Measurements from ENCODE around the gene DPYSL4.

DPYSL4 gene

DNA sequence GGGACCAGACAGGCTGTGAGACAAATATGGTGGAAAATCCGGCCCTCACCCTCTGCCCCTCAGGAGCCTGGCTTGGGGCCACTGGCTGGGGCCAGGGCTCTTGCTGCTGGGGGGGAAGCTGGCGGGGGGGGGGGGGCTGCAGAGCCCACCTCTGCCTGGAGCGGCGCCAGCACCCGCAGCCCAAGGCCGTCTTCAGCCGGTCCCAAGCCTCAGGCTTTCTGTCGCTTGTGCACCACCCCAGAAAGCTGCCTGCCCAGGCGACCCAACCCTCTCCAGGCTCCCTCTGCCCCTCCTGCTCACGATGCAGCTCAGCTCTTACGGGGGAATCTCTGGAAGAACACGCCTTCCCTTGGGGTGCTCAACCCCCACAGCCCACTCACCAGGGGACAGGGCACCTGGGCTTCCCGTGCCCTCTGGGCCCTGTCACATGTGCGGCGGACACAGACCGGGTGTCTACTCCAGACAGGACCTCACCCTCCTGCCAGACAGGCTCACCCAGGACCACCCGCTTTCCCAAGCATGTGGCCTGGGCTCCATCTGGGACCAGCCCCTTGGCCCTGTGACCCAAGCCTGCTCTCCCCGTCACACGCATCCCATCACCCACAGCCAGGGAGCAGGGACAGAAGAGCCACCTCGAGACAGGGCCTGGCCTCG lies 43.9 kb downstream of the DPYSL4 start:
- no peak for DNase-seq

DNA sequence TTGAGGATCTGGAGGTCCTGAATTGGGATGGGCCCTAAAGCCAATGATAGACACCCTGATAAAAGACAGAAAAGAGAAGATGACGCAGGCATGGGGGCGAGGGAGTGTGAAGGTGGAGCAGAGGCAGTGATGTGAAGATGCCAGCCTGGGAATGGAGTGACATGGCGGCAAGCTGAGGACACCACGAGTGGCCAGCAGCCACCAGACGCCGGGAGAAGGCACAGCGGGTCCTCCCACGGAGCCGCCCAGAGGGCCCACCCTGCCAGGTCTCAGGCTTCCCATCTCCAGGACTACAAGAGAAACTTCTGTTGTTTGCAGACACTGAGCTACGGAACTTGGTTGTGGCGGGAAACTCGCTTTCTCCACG lies 44.9 kb downstream of the DPYSL4 start:
- no peak for DNase-seq

DNA sequence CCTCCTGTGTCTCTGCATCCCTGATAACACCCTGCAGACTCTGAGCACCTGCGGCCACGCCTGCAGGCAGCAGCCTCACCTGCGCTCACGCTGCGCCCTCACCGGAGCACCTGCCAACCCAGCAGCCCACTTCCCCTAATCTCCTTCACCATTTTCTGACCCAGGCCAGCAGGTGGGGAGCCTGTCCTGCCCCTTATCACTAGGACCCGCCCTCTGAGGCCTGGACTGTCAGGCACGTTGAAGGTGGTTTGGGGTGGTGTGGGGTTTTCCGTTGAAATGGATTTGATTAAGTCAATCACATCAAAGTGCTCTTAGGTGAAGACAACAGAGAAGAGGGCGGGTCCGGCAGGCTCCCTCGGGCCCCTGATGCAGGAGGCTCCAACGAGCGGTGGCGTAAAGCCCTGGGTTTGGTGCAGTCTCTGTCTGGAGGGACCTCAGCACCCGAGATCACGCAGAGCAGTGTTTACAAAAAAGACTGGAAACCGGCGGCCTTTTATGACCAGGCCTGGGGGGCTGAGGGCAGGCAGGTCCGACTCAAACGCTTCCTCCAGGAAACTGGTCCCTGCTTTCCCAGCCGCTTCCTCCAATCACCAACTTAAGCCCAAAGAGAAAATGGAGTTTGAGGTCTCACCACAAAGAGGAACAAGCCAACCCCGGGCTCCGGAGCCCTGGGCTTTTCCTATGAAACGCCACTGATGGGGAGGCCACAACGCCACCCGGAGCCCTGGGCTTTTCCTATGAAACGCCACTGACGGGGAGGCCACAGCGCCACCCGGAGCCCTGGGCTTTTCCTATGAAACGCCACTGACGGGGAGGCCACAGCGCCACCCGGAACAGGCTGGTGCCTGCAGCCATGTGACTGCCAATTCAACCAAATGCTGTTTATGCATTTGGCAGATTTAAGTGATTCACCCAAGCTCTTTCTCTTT lies 45.5 kb downstream of the DPYSL4 start:
- DNase-seq: no peak

DNA sequence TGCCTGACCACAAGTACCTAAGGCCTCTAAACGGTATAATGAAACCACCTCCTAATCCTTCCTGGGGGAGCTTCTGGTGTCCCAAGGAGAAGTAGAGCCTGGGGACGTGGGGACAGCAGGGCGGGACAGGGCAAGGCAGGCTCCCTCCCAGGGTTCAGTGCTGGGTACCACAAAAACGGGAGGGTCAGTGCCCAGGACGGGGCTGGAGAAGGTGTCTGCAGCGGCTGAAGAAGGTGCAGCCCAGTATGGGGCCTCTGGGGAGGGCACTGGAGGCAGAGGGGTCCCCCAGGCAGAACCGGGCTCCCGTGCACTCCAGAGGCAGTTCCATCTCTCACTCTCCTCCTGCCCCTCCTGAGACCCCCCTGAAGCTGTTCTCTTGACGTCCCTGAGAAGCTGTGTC lies 46.2 kb downstream of the DPYSL4 start:
- DNase-seq: no peak

DNA sequence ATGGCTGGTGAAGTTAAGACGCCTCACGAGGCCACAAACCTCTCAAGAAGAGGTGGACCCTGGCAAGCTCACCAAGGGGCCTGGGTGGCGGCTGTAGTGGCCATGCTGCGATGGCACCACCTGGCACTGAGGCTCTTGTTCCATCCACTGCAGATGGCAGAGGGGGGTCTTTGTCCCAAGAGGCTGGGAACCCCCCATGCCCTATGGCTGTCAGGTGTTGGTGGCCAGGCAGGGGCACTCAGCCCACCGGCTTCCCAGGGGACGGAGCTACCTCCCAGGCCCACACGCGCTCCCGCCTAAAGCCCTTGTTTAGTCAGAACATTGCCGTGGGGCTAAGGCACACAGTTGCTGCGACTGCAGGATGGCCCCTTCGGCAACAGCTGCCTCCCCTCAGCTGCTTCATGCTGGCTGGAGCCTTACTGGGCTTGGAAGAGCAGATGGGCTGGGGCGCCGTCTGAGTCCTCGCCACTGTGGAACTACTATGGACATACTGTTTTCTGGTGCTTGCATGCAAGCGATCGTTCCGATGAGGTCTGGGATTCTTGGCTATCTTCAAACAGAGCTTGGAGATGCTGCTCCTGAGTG lies 46.8 kb downstream of the DPYSL4 start:
- no peak for DNase-seq

DNA sequence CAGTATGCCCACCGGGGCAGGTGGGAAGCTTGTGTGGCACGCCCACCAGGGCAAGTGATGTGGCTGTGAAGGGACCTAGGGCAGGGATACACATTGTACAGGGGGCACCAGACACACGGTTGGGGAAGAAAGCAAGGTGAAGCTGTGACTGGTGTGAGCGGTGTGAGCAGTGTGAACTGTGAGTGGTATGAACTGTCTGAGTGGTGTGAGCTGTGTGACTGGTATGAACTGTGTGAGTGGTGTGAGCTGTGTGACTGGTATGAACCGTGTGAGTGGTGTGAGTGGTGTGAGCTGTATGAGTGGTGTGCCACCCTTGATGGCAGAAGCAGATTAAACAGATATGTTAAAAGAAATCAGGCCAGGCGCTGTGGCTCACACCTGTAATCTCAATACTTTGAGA lies 48.1 kb downstream of the DPYSL4 start:
- DNase-seq: no peak

DNA sequence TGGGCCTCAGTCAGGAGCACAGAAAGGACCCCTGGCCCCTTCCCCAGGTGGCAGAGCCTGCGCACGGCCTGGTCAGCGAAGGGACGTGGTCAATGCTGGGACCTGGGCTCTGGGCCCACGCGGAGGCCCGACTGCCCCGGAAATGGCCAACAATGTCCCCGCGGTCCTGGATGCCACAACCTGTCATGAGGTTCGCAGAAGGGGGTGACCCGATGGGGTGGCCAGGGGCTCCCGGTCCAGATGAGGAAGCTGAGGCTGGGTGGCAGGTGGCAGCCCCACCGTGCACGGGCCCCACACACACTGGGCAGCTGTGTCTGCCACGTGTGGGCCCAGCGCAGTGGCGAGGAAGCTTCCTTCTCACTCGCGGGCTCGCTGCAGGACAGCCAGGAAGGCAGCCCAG lies 49.4 kb downstream of the DPYSL4 start:
- DNase-seq: no peak

DNA sequence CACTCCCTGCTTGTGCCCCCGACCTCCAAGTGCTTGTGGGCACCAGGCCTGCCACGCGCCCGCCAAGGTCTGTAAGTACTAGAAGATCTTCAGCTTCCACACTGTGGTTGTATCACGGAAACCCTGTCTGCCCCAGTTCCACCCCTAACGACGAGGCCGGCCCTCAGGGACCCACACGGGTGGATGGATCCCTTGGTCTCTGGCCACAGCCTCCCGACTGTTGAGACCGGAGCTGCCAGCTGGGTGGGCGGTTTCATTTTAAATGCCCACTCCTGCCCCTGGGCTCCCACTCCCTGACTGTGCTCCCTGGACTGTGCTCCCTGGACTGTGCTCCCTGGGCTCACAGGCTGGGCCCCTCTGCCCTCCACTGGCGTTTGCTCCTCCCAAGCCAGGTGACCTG lies 50.1 kb downstream of the DPYSL4 start:
- DNase-seq: no peak

DNA sequence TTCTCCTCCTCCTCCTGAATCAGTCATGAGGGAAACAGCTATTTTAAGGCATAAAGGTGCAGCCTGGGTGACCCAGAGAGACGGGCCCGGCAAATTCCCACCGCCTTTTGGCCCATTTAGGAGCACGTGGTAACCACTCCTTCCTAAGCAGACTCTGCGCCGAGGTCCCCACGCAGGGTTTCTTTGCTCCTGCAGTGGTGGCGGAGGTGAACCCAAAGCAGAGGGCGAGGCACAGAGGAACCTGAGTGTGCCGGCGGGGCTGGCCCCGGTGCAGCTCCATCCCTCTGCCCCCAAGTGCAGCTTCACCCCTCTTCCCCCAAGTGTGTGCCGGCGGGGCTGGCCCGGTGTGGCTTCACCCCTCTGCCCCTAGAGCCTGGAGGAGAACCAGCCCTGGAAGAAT lies 50.6 kb downstream of the DPYSL4 start:
- no peak for DNase-seq

DNA sequence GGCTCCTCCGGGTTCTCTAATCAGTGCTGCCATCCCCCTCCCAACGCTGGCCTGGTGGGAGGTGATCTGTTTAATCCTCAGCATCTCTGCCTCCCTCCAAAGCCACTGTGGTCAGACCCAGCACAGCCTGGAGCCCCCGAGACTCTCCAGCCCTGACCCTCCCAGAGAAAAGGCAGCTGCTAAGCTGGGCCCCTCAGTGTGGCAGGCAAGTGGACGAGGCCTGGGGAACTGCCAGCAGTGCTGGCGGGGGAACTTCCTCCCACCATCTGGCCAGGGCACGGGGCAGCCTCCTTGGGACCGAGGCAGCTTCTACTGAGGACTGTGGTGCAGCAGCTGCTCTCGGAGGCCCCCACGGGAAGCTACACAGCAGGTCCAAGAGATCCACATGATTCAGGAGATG lies 51.1 kb downstream of the DPYSL4 start:
- DNase-seq: no peak

DNA sequence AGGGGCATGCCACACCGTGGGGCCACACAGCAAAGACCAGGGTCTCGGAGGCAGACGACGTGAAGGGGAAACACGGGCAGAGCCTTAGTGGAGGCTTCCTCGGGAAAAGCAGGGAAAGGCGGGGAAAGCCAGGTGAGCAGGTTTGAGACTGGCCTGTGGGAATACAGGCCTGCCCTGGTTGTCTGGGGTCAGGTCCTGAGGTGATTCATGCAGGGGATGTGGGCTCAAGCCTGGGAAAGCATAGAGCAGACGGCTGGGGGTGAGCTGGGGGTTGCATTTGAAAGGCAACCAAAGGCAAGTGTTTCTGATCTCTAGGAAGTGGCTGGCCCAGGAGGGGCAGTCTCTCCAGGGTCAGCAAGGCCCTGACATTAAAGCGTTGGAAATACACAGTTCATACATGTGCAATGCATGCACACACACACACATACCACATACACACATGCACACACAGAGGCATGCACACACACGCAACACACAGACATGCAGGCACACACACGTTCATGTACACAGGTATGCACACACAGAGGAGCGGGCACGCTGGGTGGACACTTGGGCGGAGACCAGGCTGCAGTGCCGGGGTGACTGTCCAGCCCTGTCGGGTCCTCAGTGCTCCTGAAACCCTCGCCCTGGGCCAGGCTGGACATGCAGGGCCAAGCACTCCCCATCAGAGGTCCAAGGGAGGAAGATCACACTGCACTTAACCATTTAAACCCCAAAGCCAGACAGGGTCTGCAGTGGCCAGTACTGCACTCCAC lies 51.8 kb downstream of the DPYSL4 start:
- DNase-seq: no peak

DNA sequence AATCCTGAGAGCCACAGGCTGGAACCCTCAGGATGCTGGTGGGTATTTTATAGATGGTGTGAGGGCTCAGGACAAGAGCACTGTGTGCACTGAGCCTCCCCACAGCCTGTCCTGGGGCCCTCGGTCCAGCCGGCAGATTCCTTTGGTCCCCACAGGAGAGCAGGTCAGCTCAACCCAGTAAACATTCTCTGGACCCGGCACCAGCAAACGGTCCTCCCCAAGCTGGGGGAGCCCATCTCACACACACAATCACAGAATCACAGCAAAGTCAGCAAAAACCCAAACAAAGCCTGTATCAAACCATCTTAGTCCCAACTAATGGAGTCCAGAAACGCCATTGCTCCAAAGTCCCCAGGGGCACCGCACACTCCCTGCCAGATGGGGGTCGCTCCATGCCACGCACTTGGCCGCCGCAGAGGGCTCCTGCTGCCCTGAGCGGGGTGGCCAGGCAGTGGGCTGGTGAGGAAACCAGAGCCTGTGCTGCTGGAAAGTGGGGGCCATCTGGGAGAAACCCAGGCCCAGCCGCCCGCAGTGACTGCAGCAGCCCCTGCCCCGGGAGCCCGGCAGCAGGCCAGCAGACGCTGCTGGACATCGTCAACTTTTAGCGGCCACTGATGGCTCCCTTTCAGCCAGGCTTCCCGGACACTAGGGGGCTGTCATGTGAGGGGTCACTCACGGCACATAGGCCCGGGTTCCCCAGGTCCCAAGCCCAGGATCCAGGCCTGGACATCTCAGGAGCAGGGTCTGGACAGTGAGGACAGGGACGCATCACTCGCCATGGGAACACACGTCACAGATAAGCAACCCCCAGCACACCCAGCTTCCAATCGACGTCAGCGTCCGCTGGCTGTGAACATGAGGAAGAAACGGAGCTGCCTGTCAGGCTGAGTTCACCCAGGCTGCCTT lies 52.6 kb downstream of the DPYSL4 start:
- DNase-seq: no peak

DNA sequence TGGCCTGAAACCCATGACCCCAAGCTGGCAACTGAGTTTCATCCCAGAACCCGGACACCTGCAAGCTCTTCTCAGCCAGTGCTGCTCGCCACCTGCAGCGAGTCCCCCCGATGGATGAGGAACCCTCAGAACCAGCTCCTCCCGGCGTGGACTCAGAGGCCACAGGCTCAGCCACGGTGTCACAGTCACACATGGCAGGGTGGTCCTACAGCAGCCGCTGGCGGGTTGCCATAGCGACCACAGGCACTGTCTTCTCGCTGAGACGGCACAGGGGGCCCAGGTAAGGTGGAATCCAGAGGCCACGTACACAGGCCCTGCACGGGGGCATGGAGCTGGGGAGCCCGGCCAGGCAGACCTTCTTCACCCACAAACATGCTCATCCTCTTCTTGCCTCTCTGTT lies 53.4 kb downstream of the DPYSL4 start:
- DNase-seq: no peak

DNA sequence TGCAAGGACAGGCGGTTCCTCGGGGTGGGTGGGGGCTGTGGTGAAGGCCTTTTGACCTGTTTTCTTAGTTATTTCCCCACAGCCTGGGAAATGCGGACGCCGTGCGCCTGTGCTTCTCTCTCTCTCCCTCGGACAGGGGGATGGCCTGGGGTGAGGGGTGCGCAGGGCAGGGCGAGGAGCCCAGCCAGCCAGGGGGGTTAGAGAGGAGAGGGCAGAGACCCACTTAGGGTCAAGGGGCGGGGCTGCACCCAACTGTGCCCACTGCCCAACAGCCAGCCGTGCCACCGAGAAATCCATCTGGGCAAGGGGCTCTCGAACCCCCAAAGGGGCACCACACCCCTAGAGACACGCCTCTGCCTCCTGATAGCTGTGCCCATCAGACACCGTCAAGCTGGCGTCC lies 53.8 kb downstream of the DPYSL4 start:
- no peak for DNase-seq

DNA sequence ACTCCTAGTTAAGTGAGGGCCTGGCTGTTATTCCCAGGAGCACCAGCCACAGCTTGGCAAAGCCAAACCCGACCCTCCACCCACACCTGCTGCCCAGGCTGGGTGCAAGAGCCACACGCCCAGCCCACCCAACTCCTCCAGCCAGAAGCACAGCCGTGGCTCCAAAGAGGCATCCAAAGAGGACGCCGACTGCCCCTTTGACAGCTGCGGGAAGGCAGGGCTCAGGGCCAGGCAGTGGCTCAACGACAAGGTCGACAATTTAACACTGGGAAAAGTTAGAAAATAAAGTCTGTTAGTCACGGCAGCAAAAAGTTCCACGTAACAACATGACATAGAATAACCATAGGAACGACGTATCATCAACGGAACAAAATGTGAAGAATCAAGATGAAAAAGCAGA lies 54.3 kb downstream of the DPYSL4 start:
- DNase-seq: no peak

DNA sequence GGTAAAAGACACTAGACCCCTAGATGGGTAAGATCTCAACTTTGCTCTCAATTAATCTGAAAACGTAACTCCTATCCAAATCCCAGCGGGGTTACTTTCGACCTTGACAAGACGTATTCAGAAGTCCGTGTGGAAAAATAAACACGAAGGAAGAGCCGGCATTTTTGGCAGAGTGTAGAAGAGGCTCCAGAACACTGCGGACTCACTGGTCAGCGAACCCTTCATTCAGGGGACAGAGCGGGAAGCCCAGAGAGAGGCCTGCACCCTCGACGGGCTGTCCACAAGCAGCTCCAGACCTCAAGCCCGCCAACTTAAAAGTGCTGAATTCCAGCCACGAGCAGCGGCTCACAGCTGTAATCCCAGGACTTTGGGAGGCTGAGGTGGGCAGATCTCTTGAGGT lies 54.7 kb downstream of the DPYSL4 start:
- DNase-seq: no peak

DNA sequence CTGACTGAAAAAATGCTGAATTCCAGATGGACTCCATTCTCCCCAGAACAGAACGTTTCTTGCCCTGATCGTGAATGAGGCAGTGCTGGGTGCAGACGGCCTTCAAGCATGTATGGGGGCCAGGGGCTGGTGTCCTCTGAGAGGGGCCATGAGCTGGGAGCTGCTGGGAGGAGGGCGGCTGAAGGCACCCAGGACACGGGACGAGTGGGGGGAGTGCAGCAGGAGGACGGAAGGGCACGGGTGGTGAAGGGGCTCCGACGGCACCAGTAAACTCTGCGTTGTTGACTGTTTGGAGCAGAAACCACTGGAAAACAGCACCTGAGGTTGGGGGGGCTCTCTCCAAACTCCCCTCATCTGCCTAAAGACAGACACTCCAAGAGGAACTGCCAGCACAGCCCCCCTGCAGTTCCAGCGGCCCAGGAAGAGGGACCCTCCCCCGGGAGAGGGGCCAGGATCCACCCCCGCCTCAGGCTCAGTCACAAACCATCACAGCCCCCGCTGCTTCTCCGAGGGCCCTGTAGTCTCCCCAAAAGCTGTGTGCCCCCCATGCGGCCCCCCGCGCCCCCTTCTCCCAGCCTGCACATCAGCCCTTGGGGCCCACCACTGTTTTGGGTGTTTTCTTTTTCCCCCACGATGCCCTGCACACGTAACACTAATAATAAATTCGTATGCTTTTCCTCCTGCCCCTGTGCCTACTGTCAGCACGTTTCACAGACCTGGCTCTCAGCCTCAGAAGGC lies 55.5 kb downstream of the DPYSL4 start:
- no peak for DNase-seq

DNA sequence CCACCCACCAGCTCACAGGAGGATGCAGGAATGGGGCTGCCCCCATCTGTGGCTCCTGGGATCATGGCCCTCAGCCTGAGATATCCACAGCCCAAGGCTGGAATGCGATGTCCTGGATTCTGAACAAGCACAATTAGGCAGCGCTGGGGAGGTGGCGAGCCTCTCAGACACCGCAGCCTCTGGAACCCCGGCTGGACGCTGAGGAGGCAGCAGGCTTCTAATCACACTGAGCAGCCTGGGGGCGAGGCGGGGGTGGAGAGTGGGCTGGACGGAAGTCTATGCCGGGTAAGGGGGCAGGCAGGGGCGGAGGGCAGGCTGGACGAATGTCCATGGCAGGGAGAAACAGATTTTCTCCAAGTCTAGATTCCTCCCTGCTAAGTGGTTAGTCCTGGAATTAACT lies 56.4 kb downstream of the DPYSL4 start:
- no peak for DNase-seq

DNA sequence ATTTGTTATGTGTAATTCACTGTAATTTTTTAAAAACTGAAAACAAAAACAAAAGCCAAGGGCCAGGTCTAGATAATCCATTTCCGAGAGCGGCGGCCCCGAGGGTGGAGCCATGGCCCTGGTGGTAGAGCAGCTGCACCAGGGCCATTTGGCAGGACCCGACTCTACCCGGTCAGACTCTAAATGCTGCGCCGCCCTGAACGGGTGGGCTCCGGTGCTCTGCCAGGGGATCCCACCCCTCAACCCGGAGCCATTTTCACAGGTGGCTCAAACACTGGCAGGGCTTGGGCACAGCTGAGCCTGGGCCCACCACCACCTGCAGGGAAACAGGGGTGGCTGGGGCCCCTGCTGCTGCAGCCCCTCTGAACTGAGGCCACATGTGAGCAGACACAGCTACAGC lies 56.9 kb downstream of the DPYSL4 start:
- DNase-seq: no peak

DNA sequence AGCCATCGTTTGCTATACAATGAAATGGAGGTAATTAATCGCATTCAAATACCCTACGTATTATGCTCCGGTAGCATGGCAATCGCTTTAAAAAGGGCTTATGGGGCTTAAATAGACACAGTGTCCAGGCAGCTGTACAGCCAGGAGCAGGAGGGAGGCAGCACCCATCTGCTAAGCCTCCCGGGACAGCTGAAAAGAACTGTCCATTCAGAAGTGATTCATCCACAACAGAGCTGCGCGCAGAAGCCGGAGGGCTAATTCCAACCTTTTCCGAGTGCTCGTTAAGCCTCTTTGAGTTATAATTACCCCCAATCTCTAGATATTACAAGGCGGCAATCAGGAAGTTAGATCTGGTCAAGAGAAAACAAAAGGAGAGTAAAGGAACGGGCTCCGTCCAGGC lies 58.3 kb downstream of the DPYSL4 start:
- DNase-seq: no peak

DNA sequence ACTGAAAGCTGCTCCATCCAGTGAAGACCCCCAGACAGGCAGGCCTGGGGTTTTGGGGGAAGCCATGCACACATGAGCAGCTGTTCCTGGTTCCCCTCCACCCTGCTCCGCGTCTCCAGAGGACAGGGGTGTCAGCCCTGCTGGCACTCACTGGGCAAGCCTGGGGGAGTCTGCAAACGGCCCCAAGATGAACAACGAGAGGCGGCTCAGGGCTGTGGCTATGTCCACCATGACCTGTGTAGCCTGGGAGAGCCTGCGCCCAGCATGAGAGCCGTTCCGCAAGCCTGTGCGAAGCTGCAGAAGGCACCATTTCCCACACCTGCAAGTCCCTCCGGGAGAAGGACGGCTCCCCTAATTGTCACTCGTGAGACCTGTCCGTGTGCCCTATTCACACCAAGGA lies 59.5 kb downstream of the DPYSL4 start:
- DNase-seq: no peak

DNA sequence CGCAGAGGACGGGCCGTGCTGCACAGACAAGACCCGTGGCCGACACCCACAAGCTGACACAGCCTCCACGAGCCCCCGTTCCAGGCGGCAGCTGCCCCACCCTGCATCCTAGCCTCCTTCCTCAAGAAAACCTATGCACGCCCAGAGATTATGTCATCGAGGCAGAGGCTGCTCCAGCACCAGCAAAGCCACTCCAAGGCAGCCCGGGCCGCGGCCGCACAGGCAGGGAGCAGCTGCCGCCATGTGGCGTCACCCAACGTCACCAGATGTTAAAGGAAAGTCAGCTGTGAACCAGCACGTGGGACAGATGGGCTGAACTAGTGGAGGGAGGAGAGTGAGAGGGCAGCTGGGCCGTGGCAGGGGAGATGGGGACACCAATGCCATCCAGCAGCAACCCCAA lies 61.2 kb downstream of the DPYSL4 start:
- DNase-seq: no peak

Data from stimulated activated naive CD4-positive, alpha-beta T cell (primary cell).